ENCODE measurements around the gene NT5E.

GRCh38 chr6:85416766-85417165, 33.1 kb upstream of the NT5E start:
- no peak for TF ChIP-seq POLR2A (IDR thresholded peaks at IDR 0.05; ENCODE audit: low read depth, low read length)
- TF ChIP-seq PAX5 (IDR thresholded peaks at IDR 0.05; ENCODE audit: insufficient read depth, low read length, severe bottlenecking) = no peak
- no peak for TF ChIP-seq TAF1 (IDR thresholded peaks at IDR 0.05; ENCODE audit: low read depth, low read length)
- TF ChIP-seq SPI1 (IDR thresholded peaks at IDR 0.05; ENCODE audit: low read depth, low read length) = no peak
- no peak for TF ChIP-seq POLR2AphosphoS5 (IDR thresholded peaks at IDR 0.05; ENCODE audit: low read depth, low read length)
- TF ChIP-seq POU2F2 (IDR thresholded peaks at IDR 0.05; ENCODE audit: low read depth, low read length) = no peak

Measured in GM12891 (cell line).